SH-SY5Y (cell line): ENCODE data around the gene RETSAT.

Source experiments
- GATA2 ChIP-seq: IDR thresholded peaks from 2 replicates; pipeline ENCODE4 v1.6.1; 2011; ENCODE audit warnings: mild to moderate bottlenecking, low read depth, low read length
- GATA3 ChIP-seq: IDR thresholded peaks from 2 replicates; pipeline ENCODE4 v1.6.1; 2011; ENCODE audit warnings: low read depth, mild to moderate bottlenecking, low read length, moderate library complexity

DNA sequence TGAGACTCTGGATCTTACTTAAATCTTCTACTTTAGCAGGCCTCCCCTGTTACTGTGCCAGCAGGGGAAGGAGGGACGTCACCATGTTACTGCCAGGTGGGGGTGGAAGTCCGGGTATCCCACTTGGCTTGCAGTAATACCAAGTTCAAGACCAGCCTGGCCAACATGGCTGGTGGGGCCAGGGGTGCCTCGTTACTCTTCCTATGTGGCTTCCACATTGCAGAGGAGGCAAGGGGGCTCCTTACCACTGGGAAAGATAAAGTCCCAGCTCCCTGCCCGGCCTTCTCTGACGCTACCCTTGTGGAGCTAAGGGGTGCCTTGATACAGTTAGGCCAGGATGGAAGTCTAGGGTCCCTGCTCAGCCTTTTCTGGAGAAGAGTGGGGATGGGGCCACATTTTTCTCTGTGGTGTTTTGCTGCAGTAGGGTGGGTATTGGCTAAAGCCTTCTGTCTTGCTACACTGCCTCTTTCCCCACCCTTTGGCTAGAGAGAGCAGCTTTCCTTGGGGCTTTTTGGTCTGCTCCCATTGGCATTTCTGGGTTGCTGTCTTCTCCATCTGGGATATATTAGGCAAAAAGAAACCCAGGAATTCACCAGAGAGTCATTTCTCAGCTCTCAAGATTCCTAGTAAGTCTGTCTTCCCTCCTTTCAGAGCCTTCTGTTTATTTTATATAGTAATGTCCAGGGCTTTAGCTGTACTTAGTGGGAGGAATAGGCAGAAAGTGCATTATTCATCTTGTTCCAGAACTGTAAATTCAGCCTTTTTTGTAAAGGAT is 22.1 kb upstream of the RETSAT start:
- TF ChIP-seq GATA2 (no peak), GATA3 (no peak)
